GM19438 (cell line): Measurements from ENCODE around the gene CRLF2.
"Not testable (repeated sequence)": the region's sequence is repeated elsewhere in the genome, so short reads cannot be mapped to it uniquely, and the experiment has no call there.

Experiments used
- ATAC-seq: cut with Tn5 transposase; IDR thresholded peaks from one replicate; pipeline ENCODE4 v1.9.1; 2021; ENCODE audit warnings: low read depth; ENCODE audit not compliant: unreplicated experiment

Gene CRLF2

DNA sequence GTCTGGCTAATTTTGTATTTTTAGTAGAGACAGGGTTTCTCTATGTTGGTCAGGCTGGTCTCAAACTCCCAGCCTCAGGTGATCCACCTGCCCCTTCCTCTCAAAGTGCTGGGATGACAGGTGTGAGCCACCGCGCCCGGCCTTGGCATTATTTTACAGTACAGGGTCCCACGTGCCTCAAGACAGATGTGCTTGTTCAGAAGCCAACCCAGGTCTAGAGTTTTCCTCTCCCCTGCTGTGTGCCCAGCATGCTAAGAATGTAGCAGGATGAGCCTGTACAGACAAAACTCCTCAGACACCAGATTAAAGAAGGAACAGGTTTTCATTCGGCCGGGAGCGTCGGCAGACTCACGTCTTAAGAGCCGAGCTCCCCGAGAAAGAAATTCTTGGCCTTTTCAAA lies 42.2 kb downstream of the CRLF2 start:
- ATAC-seq, result no peak

DNA sequence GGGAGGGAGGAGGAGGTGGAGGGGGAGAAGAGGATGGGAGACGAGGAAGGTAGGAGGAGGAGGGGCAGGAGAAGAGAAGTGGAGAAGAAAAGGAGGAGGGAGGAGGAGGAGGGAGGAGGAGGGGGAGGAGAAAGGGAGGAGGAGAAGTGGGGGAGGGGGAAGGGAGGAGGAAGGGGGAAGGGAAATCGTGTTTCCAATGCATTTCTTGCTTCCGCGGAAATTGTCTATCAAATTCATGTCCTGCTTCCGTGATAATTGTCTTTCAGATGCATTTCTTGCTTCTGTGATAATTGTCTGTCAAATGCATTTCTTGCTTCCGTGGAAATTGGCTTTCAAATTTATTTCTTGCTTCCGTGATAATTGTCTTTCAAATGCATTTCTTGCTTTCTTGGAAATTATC lies 43.3 kb downstream of the CRLF2 start:
- ATAC-seq, result no peak

DNA sequence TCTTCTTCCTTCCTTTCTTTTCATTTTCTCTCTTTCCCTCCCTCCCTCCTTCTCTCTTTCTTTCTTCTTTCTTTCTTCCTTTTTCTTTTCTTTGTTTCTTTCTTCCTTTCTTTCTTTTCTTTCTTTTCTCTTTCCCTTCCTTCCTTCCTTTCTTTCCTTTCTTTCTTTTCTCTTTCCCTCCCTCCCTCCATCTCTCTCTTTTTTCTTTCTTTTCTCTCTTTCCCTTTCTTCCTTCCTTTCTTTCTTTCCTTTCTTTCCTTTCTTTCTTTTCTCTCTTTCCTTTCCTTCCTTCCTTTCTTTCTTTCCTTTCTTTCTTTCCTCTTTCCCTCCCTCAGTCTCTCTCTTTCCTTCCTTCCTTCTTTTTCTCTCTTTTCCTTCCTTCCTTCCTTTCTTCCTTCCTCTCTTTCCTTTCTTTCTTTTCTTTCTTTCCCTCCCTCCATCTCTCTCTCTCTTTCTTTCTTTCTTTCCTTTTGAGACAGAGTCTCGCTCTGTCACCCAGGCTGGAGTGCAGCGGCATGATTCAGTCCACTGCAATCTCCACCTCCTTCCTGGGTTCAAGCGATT lies 44.4 kb downstream of the CRLF2 start:
- no peak for ATAC-seq

DNA sequence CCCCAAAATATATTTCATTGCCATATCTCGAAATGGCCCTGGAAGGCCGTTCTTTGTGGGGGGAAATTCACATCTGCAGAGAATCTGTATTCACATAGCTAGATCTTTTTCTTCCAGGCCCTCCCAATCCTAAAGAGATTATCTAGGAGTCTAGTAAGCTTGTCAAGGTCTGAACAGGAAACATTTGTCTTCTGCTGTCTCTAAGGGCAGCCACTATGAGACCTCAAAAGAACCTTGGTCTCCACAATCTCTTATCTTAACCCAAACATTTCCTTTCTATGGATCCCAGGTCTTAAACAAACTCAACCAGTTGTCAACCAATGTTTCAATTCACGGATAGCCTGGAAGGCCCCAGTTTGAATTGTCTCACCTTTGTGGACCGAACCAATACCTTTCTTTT lies 45.0 kb downstream of the CRLF2 start:
- ATAC-seq, result no peak

DNA sequence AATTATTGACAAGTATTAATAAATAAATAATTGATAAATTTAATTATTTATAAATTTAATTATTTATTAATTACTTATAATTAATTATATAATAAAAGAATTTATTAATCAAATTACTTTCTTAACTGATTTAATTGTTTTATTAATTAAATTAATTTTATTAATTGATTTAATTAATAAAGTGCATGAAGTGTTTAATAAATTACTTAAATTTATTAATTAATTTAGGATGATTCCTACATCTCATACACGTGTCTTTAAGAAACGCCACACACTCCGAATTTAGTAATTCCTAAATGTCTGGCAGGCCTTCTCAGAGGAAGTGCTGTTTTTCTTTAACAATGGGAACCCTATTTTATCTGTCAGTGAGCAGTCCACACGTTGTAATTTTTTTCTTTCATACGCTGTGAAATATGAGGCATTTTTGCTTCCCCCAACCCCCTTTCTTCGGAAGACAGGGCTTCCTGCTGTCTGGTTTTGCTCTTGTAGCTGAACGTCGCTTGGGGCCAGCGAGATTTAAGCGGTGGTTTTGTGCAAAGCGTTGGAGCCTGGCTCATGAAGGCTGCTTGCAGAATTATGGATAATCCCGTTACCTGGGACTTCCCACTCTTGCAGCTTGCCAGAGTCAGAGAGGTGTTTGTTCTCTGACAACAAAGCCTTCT lies 46.8 kb downstream of the CRLF2 start:
- ATAC-seq, result no peak

DNA sequence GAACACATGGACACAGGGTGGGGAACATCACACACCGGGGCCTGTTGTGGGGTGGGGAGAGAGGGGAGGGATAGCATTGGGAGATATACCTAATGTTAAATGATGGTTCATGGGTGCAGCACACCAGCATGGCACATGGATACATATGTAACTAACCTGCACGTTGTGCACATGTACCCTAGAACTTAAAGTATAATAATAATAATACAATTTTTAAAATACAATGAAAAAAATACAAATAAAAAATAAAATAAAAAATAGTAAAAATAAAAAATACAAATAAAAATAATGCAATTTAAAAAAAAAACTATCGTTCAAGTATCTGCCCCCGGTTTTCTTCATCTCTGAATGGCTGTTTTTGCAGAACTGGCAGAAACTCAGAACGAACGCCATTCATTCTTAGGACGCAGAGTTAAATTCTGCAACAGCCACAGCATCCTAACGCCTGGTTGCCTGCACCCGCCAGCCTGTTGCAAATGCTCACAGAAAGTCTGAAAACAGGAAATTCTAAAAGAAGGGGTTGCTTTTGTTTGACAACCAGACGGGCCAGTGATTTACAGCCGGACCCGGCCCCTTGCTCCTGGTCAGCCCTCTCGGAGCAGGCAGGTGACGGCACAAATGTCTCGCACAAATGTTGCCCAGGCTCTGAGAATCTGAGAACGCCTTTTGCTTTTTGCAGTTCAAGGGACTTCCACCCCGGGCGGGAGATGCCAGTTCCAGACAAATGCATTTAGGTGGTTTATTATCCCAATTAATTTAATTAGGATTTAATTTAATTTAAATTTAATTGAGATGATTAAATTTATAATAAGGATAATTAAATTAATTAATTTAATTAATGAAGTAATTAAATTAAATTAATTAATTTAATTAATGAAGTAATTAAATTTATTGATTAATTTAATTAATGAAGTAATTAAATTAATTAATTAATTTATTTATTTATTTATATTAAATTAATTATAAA lies 47.8 kb downstream of the CRLF2 start:
- ATAC-seq, result no peak

DNA sequence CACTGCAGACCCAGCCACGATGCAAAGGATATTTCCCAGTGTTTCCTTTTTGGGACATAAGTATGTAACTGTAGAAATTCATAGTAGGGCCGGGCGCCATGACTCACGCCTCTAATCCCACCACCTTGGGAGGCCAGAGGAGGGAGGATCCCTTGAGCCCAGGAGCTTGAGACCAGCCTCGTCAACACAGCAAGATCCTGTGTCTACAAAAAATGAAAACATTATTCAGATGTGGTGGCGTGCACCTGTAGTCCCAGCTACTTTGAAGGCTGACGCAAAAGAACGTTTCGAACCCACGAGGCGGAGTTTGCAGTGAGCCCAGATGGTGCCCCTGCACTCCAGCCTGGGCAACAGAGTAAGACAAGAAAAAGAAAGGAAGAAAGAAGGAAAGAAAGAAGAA lies 49.2 kb downstream of the CRLF2 start:
- ATAC-seq, result no peak

DNA sequence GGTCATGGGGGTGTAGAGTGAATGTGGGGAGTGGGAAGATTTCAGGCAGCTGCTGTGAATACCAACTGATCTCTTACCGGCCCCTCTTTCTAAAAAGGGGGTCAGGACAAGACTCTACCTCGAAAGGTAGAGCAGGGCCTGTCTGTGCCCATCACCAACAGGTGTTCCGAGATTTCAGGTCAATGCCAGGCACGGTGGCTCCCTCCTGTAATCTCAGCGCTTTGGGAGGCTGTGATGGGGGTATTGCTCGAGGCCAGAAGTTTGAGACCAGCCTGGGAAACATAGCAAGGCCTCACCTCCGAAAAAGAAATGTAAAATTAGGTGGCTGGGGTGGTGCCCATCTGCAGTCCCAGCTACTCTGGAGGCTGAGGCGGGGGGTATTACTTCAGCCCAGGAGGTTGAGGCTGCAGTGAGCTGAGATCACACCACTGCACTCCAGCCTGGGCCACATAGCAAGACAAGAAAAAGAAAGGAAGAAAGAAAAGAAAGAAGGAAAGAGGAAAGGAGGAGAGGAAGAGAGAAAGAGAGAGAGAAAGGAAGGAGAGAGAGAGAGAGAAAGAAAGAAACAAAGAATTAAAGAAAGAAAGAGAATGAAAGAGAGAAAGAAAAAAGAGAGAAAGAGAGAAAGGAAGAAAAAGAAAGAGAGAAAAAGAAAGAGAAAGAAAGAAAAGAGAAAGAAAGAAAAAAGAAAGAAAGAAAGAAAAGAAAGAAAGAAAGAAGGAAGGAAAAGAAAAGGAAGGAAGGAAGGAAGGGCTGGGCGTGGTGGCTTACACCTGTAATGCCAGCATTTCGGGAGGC lies 50.1 kb downstream of the CRLF2 start:
- no peak for ATAC-seq

DNA sequence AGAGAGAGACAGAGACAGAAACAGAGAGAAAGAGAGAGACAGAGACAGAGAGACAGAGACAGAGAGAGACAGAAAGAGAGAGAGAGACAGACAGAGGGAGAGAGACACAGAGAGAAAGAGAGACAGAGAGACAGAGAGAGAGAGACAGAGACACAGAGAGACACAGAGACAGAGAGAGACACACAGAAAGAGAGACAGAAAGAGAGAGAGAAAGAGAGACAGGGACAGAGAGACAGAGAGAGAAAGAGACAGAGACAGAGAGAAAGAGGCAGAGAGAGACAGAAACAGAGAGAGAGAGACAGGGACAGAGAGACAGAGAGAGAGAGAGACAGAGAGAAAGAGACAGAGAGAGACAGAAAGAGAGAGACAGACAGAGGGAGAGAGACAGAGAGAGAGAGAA lies 52.9 kb downstream of the CRLF2 start:
- no peak for ATAC-seq

DNA sequence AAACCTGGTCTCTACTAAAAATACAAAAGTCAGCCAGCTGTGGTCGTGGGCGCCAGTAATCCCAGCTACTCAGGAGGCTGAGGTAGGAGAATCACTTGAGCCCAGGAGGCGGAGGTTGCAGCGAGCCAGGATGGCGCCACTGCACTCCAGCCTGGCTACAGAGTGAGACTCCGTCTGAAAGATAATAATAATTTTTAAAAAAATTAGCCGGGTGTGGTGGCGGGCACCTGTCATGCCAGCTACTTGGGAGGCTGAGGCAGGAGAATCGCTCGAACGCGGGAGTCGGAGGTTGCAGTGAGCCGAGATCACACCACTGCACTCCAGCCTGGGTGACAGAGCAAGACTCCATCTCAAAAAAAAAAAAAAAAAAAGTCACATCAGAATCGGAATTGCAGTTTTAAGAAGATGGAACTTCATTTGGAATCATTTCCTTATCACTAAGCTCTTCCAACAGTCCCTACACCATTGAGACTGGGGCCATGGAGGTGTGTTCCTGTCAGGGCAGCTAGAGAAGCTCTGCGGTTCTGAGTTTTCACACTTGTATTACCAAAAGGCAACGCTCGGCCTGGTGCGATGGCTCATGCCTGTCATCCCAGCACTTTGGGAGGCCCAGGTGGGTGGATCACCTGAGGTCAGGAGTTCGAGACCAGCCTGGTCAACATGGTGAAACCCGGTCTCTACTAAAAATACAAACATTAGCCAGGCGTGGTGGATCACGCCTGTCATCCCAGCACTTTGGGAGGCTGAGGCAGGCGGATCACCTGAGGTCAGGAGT lies 55.6 kb downstream of the CRLF2 start:
- ATAC-seq, result not testable (repeated sequence)

DNA sequence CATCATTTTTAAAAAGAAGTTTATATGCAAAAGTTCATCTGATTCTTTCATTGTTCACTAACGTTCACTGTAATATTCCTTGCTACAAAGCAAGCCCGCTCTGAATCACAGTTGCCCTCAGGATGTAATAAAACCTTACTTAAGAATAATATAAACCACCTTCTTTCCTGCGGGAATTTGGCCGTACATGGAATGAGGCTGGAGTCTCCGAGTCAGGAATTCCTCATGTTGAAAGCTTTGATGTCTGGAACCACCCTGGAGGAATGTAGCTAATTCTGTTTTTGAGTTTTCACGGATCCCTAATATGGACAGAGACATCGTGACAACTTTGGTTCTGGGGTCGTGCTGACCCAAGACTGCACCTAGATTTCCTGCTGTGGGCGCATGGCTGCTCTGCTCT lies 58.5 kb downstream of the CRLF2 start:
- ATAC-seq, result no peak

DNA sequence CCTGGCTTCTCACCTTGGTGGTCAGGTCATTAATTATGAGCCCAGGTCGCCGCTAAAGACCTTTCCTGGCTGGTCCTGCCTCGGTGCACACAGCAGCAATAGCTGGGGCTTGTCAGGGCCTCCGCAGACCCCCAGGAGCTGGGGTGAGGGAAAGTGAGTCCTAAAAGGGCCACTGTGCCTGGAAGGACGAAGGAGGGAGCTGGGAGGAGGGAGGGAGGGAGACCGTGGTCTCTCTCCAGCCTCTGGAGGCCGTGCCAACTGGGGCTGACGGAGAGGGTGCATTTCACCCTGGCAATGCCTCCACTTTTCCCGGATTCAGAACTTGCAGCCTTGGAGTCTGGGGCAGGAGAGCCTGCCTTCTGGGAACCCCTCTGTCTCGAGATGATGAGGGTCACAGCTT lies 60.4 kb downstream of the CRLF2 start:
- ATAC-seq, result no peak

DNA sequence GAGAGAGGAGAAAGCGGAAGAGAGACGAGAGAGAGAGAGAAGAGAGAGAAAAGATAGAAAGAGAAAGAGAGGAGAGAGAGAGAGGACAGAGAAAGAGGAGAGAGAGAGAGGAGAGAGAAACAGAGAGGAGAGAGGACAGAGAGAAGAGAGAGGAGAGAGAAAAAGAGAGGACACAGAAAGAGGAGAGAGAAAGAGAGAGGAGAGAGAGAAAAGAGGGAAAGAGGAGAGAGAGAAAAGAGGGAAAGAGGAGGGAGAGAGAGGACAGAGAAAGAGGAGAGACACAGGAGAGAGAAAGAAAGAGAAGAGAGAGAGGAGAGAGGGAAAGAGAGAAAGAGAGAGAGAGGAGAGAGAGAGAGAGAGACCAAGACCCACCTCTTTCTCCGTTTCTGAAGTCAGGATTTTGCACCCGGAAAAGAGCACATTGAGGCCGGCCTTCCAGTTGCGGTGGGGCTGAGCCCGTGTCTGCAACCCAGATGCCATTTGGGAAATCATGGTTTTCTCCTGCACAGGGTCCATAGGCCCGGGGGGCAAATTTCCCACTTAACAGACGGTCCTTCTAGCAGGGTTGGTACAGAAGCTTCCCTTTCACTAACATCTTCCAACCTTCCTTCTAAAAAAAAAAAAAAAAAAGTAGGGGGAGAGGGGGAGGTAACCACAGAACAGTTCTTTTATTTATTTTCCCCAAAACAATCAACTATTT lies 60.9 kb downstream of the CRLF2 start:
- no peak for ATAC-seq

DNA sequence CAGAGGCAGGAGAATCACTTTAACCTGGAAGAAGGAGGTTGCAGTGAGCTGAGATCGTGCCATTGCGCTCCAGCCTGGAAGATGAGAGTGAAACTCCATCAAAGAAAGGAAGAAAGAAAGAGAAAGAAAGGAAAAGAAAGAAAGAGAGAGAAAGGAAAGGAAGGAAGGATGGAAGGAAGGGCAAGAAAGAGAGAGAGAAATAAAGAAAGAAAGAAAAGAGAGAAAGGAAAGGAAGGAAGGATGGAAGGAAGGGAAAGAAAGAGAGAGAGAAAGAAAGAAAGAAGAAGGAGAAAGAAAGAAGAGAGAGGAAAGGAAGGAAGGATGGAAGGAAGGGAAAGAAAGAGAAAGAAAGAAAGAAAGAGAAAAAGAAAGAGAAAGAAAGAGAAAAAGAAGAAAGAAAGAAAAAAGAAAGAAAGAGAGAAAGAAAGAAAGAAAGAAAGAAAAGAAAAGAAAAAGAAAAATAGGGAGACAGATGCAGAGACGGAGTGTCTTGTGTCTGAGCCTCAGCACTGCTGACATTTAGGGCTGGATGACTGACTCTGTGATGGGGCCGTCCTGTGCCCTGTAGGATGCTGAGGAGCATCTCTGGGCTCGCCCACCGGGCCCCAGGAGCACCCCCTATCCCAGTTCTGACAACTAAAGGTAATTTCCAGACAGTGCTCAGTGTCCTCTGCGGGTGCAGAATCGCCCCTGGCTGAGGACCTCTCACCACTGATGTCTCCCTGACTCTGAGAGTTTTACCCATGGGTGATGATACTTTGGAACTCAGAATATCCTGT lies 61.7 kb downstream of the CRLF2 start:
- no peak for ATAC-seq

DNA sequence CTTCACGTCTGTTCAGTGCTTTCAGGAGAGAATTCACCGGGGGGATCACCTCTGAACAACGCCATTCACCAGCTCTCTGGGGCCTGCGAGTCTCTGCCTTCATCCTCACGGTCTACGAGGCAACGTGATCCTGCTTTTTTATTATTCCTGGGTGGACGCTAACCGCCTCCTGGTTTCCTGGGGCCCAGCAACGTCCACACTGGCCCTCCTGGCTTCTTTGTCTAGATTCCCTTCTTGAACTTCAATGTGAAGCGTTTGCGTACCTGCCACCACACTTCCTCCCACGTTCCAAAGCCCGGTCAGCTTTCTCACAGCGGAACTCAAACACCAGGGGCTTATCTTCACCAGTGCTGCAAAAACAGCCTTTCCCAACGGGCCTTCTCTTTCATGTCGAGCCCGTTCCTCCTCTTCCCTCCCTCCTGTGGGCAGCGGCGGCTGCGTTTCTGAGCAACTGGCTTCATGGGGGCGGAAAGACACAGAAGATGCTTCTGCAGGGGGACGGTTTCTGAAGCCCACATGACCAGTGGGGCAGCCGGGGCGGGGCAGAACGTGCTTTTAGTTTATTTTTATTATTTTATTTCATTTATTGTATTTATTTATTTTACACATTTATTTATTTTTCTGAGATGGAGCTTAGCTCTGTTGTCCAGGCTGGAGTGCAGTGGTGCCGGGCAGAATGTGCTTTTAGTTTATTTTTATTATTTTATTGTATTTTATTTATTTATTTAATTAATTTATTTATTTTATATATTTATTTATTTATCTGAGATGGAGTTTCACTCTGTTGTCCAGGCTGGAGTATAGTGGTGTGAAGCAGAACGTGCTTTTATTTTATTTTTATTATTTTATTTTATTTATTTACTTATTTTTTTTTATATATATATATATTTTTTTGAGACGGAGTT lies 64.6 kb downstream of the CRLF2 start:
- no peak for ATAC-seq

DNA sequence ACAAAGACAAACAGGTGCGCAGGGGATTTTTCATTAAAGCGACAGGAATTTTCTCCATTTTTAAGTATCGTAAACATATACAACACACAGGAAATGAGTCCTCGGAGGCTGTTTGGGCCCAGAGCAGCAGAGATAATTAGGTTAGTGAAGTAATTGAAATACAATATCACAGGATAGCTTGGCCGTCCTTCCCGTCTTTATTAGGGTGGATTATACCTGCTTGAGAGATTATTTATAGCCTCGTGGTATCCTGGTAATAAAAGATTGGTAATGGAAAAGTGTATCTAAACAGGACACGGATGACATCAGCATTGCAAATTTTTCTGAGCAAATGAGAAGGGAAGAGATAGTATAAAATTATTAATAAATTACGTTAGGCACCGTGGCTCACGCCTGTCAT lies 68.2 kb downstream of the CRLF2 start:
- no peak for ATAC-seq
